PC-3 (cell line): ENCODE data around the gene ETDB. TPM values are rescaled to one million over a fixed set of nuclear protein-coding genes. Genes with fewer than 3 reads are reported as not detected.

ENCODE experiments used
- ATAC-seq: fragments of 200-7000 bp; cut with Tn5 transposase; 2 replicates; pipeline ENCODE4 v1.9.1; 2020; ENCODE audit warnings: mild to moderate bottlenecking, moderate library complexity
- BruUV-seq: library from RNA; stranded (reverse); fragments of 400-500 nt; replicated peaks from 2 replicates; lab custom pipeline; 2021; lab: Mats Ljungman, UMichigan
- CTCF ChIA-PET: fragments of 300-600 bp; sonication (Branson Sonifier 250); formaldehyde crosslinking; loops from one replicate; lab custom pipeline; 2022; ENCODE audit warnings: antibody characterized with exemption; lab: Charles Lee
- POLR2A ChIA-PET: fragments of 300-600 bp; sonication (Branson Sonifier 250); formaldehyde crosslinking; loops from one replicate; lab custom pipeline; 2022; ENCODE audit warnings: antibody characterized with exemption; ENCODE audit not compliant: unreplicated experiment; lab: Charles Lee
- DNase-seq: peaks from one replicate; pipeline ENCODE4 v3.0.0-alpha.2; 2015
- H2AFZ ChIP-seq: fragments of 300-600 bp; sonication (generic); 2 replicates; pipeline ENCODE4 v1.6.0; 2016; ENCODE audit warnings: antibody characterized with exemption, low read length
- H3F3A ChIP-seq: fragments of 300-600 bp; sonication (generic); one replicate; pipeline ENCODE4 v1.6.0; 2017; ENCODE audit warnings: antibody characterized with exemption, low read length, control low read depth, mild to moderate bottlenecking; ENCODE audit not compliant: unreplicated experiment
- H3K27ac ChIP-seq: fragments of 300-600 bp; sonication (generic); 2 replicates; pipeline ENCODE4 v1.5.1; 2016; ENCODE audit warnings: mild to moderate bottlenecking, low read length
- H3K27me3 ChIP-seq: fragments of 300-600 bp; sonication (generic); 2 replicates; pipeline ENCODE4 v1.6.1; 2016; ENCODE audit warnings: low read length, mixed read lengths
- H3K36me3 ChIP-seq: fragments of 300-600 bp; sonication (generic); 2 replicates; pipeline ENCODE4 v1.6.1; 2016; ENCODE audit warnings: low read depth, mixed run types, low read length, mixed read lengths
- H3K4me1 ChIP-seq: fragments of 300-600 bp; sonication (generic); 2 replicates; pipeline ENCODE4 v1.5.1; 2016; ENCODE audit warnings: low read length; ENCODE audit not compliant: insufficient read depth
- H3K4me2 ChIP-seq: fragments of 300-600 bp; sonication (generic); 2 replicates; pipeline ENCODE4 v1.6.0; 2016; ENCODE audit warnings: low read length
- H3K4me3 ChIP-seq: fragments of 300-600 bp; sonication (generic); 2 replicates; pipeline ENCODE4 v1.5.1; 2016; ENCODE audit warnings: mild to moderate bottlenecking, low read length, mixed read lengths
- H3K79me2 ChIP-seq: fragments of 300-600 bp; sonication (generic); 2 replicates; pipeline ENCODE4 v1.6.1; 2017; ENCODE audit warnings: low read length, mixed read lengths
- H3K9ac ChIP-seq: fragments of 300-600 bp; sonication (generic); 2 replicates; pipeline ENCODE4 v1.6.0; 2016; ENCODE audit warnings: mild to moderate bottlenecking, low read length
- H3K9me2 ChIP-seq: fragments of 300-600 bp; sonication (generic); replicated peaks from 2 replicates; pipeline ENCODE4 v1.6.1; 2016; ENCODE audit warnings: mixed run types, low read length, mixed read lengths
- H3K9me3 ChIP-seq: fragments of 300-600 bp; sonication (generic); 2 replicates; pipeline ENCODE4 v1.6.1; 2016; ENCODE audit warnings: low read length, mixed read lengths
- H4K20me1 ChIP-seq: fragments of 300-600 bp; sonication (generic); 2 replicates; pipeline ENCODE4 v1.6.1; 2016; ENCODE audit warnings: low read length, mixed read lengths
- EZH2 ChIP-seq: fragments of 300-600 bp; sonication (generic); IDR thresholded peaks from one replicate; pipeline ENCODE4 v1.6.1; 2017; ENCODE audit warnings: antibody characterized with exemption, mild to moderate bottlenecking, low read length; ENCODE audit not compliant: unreplicated experiment
- EZH2phosphoT487 ChIP-seq: fragments of 300-600 bp; sonication (generic); IDR thresholded peaks from 2 replicates; pipeline ENCODE4 v1.6.1; 2018; ENCODE audit warnings: mild to moderate bottlenecking, antibody characterized with exemption, low read length, borderline replicate concordance
- intact Hi-C: fragments of 100-400 bp; cut with micrococcal nuclease; formaldehyde crosslinking; loops from 2 replicates; pipeline ENCODE4 v1.9.0; 2023
- total RNA-seq: library from RNA; depleted of rRNA; stranded (reverse); fragments of >200 nt; gene quantifications from 2 replicates; pipeline ENCODE4 v1.2.3, GENCODE V29; 2014; rRNA removed
- TF ChIP-seq, protein P1 (sequence below): fragments of 300-600 bp; sonication (generic); conservative IDR thresholded peaks from 2 replicates; pipeline ENCODE4 v1.5.1; 2017; ENCODE audit warnings: antibody characterized with exemption, low read depth, mild to moderate bottlenecking, low read length

ETDB gene
- total RNA-seq, 1 experiment from 2014 or later, result not detected

DNA sequence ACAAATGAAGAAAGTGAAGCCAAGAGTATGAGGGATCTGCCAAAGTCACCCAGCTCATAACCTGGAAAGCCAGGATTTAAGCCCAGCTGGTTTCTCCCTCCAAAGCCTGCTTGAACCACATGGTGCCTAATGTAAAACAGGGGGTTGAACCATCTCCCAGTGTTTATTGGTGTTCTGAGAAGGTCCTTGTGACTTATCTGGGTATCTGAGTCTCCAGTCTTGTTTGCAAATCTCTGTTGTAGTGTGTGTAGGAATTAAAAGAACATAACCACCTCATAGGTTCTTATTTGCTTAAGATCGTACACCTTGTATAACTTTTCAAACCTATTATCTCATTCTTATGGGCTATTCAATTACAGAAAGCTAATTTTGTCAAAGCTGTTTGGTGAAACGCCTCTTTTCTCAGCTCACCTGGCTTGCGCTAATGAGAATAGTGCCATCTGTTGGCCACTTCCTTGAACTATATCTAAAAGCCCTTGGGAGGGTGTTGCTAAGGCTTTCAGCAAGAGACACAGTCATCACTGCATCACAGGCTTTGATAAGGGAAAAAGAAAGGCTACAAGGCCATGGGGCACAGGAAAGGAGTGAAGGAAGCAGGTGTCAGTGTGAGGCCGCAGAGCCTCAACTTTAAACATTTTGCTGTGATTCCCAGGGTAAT, 34.0 kb downstream of the ETDB start:
- TF ChIP-seq EZH2phosphoT487 (no peak), EZH2 (no peak)
- TF ChIP-seq, protein P1, sequence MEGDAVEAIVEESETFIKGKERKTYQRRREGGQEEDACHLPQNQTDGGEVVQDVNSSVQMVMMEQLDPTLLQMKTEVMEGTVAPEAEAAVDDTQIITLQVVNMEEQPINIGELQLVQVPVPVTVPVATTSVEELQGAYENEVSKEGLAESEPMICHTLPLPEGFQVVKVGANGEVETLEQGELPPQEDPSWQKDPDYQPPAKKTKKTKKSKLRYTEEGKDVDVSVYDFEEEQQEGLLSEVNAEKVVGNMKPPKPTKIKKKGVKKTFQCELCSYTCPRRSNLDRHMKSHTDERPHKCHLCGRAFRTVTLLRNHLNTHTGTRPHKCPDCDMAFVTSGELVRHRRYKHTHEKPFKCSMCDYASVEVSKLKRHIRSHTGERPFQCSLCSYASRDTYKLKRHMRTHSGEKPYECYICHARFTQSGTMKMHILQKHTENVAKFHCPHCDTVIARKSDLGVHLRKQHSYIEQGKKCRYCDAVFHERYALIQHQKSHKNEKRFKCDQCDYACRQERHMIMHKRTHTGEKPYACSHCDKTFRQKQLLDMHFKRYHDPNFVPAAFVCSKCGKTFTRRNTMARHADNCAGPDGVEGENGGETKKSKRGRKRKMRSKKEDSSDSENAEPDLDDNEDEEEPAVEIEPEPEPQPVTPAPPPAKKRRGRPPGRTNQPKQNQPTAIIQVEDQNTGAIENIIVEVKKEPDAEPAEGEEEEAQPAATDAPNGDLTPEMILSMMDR, result peak; percentile 77
- intact Hi-C loops, result loop anchor here (1.0 kb wide), 1 partner anchor 121 kb away; no protein-coding TSS in a partner anchor
- ATAC-seq (peak; percentile 93), DNase-seq (peak; percentile 84)
- H4K20me1 ChIP-seq, result no peaks in the 10 kb centered on the region
- BruUV-seq, result no TSS peak
- no peaks in the 10 kb centered on the region for H3K9me2 ChIP-seq
- H3K36me3 ChIP-seq, result no peaks in the 10 kb centered on the region
- no peaks in the 10 kb centered on the region for H3K79me2 ChIP-seq
- ChIA-PET POLR2A (no interaction called here), CTCF (interaction anchor here (0.6 kb wide), 1 partner anchor 792 kb away, joined by 3 read pairs; no protein-coding TSS in a partner anchor)
- no peaks in the 10 kb centered on the region for H3K4me1 ChIP-seq
- no peaks in the 10 kb centered on the region for H3F3A ChIP-seq
- H3K9me3 ChIP-seq, result no peaks in the 10 kb centered on the region
- H3K4me2 ChIP-seq, result no peak overlapping the region
- no peak overlapping the region for H3K27ac ChIP-seq
- H3K4me3 ChIP-seq, result no peak overlapping the region
- no peaks in the 10 kb centered on the region for H3K27me3 ChIP-seq
- H3K9ac ChIP-seq, result no peak overlapping the region
- peak overlapping the region; percentile 54; the same call in 1 of the 2 replicates for H2AFZ ChIP-seq

DNA sequence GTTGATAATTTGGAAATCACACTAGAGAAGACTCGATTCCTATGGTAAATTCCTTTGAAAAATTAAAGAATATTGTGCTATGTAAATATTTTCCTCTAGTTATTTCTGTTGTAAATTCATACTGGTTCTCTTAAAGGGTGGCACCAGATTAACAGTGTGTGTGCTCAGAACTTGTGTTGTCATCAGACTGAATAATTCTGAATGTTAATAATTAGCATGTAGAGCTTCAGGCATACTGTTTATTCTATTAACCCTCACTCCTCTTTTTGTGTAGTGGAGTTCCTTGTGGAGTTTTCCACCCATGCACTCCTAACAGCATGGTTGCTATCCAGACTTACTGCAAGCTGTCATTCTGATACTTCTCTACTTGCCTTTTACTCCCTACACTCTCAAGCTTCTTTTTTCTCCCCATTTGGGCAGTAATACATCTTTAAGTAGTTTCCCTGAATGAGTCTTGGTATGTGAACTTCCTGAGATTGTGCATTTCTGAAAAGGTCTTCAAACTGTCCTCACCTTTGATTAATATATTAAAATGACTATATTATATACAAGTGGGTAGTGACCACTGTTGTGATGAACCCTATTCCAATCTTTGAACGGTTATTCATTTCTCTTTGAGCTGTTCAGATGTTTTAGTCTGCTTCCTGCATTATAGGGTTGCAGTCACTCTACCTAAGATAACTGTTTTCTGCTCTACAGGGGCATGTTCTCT, 38.5 kb downstream of the ETDB start:
- intact Hi-C loops, result no loop called here
- Histone ChIP-seq H2AFZ (no peak overlapping the region), H3K9me3 (no peaks in the 10 kb centered on the region), H4K20me1 (no peaks in the 10 kb centered on the region), H3K4me3 (no peak overlapping the region), H3K79me2 (no peaks in the 10 kb centered on the region), H3K9me2 (no peaks in the 10 kb centered on the region), H3F3A (no peaks in the 10 kb centered on the region), H3K27me3 (0 out of 2 replicates have a peak, but pooled peaks cover under 1% of the 10 kb centered on the region), H3K4me2 (no peak overlapping the region), H3K9ac (no peak overlapping the region), H3K4me1 (no peaks in the 10 kb centered on the region), H3K36me3 (no peaks in the 10 kb centered on the region), H3K27ac (no peak overlapping the region)
- ATAC-seq (no peak), DNase-seq (no peak)
- TF ChIP-seq EZH2phosphoT487, result no peak
- TF ChIP-seq, protein P1, result no peak
- TF ChIP-seq EZH2, result no peak
- BruUV-seq, result no TSS peak
- ChIA-PET POLR2A (no interaction called here), CTCF (no interaction called here)

Other genes starting within 250 kb of the ETDB start
- gene MOSPD1, start 205.3 kb downstream of the ETDB start, total RNA-seq, result 16.0 and 27.5 TPM in 2 replicates
- not detected in 2 replicates for gene SMIM10, start 129.5 kb downstream of the ETDB start, total RNA-seq
- gene RTL8B, start 98.0 kb downstream of the ETDB start, total RNA-seq, result 12.6 and 14.9 TPM in 2 replicates
- gene RTL8C, start 88.2 kb downstream of the ETDB start, total RNA-seq, result 57.0 and 59.6 TPM in 2 replicates
- gene RTL8A, start 68.4 kb downstream of the ETDB start, total RNA-seq, result 19.7 and 21.8 TPM in 2 replicates
- 0.29 TPM in 1 of 2 replicates, not detected in the other for gene SMIM10L2B, start 21.8 kb downstream of the ETDB start, total RNA-seq
- not detected in 2 replicates for gene CT55, start 50.9 kb upstream of the ETDB start, total RNA-seq
- not detected in 2 replicates for gene ETDA, start 131.5 kb upstream of the ETDB start, total RNA-seq
- not detected in 2 replicates for gene ETDC, start 189.0 kb upstream of the ETDB start, total RNA-seq
- gene ZNF75D, start 223.6 kb upstream of the ETDB start, total RNA-seq, result 6.5 and 9.3 TPM in 2 replicates
- 3.3 and 3.6 TPM in 2 replicates for gene ZNF449, start 224.3 kb upstream of the ETDB start, total RNA-seq